Endothelial cell of umbilical vein (primary cell): ENCODE measurements around the gene VPS45.
"Not testable (repeated sequence)": the region's sequence is repeated elsewhere in the genome, so short reads cannot be mapped to it uniquely, and the experiment has no call there.

Experiments used
- CTCF ChIP-seq, 2 donors: IDR thresholded peaks; 1 replicate in 1 of 2; 2 replicates in 1 of 2; pipeline ENCODE4 v1.5.1; 2011; ENCODE audit warnings: low read length in 2 of 2, mild to moderate bottlenecking in 2 of 2, moderate library complexity in 2 of 2, control low read depth in 1 of 2, inconsistent platforms in 1 of 2, low read depth in 1 of 2; ENCODE audit not compliant: insufficient read depth in 1 of 2; ENCODE audit errors: extremely low read depth in 1 of 2
- EZH2 ChIP-seq: IDR thresholded peaks from 2 replicates; pipeline ENCODE4 v1.6.1; 2012; ENCODE audit warnings: borderline replicate concordance, low read depth, mild to moderate bottlenecking, moderate library complexity, low read length, inconsistent platforms; ENCODE audit not compliant: severe bottlenecking
- GATA2 ChIP-seq: IDR thresholded peaks from 2 replicates; pipeline ENCODE4 v1.7.0; 2011; ENCODE audit warnings: low read depth, mild to moderate bottlenecking, moderate library complexity, mixed read lengths, low read length; ENCODE audit not compliant: insufficient read length, insufficient read depth
- MAX ChIP-seq: IDR thresholded peaks from 2 replicates; pipeline ENCODE4 v1.6.1; 2011; ENCODE audit not compliant: insufficient read depth, insufficient read length
- POLR2A ChIP-seq: IDR thresholded peaks from 2 replicates; pipeline ENCODE4 v1.6.1; 2012; ENCODE audit warnings: low read depth, mild to moderate bottlenecking, control low read depth, low read length
- POLR2AphosphoS5 ChIP-seq: IDR thresholded peaks from 2 replicates; pipeline ENCODE4 v1.6.1; 2012; ENCODE audit warnings: low read depth, mild to moderate bottlenecking, control low read depth, low read length, moderate library complexity; ENCODE audit not compliant: insufficient read depth

- TF ChIP-seq CTCF (IDR thresholded peaks at IDR 0.05; ENCODE audit: extremely low read depth in 1 of 2, insufficient read depth in 1 of 2, low read depth in 1 of 2, low read length in 2 of 2); POLR2A; POLR2AphosphoS5; EZH2; MAX; GATA2: not testable (repeated sequence)
Observed at GRCh38 chr1:150186438-150186788, 118.8 kb downstream of the VPS45 start.
